Measurements from ENCODE around the gene RYR2.

DNA sequence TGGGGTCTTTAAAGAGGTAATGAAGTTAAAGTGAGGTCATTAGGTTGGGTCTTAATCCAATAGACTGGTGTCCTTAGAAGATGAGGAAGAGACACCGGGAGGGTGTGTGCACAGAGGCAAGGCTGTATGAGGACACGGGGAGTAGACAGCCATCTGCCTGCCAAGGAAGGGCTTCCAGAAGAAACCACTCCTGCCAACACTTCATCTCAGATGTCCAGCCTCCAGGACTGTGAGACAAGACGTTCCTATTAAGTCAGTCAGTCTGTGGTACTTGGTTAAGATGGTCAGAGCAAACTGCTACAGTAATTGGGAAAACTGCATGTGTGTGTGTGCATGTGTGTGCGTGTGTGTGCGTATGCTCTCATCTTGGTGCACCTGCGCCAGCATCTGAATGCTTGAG lies 77.1 kb downstream of the RYR2 start:
- TF ChIP-seq, protein P1, sequence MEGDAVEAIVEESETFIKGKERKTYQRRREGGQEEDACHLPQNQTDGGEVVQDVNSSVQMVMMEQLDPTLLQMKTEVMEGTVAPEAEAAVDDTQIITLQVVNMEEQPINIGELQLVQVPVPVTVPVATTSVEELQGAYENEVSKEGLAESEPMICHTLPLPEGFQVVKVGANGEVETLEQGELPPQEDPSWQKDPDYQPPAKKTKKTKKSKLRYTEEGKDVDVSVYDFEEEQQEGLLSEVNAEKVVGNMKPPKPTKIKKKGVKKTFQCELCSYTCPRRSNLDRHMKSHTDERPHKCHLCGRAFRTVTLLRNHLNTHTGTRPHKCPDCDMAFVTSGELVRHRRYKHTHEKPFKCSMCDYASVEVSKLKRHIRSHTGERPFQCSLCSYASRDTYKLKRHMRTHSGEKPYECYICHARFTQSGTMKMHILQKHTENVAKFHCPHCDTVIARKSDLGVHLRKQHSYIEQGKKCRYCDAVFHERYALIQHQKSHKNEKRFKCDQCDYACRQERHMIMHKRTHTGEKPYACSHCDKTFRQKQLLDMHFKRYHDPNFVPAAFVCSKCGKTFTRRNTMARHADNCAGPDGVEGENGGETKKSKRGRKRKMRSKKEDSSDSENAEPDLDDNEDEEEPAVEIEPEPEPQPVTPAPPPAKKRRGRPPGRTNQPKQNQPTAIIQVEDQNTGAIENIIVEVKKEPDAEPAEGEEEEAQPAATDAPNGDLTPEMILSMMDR (IDR thresholded peaks at IDR 0.05; ENCODE audit: poor library complexity), result no peak
- TF ChIP-seq EZH2 (IDR thresholded peaks at IDR 0.05; ENCODE audit: borderline replicate concordance) (no peak), EZH2phosphoT487 (IDR thresholded peaks at IDR 0.05; ENCODE audit: low read depth, severe bottlenecking, unreplicated experiment) (no peak)

Measured in hepatocyte (in vitro differentiated cells).